ENCODE results near the gene LMF1.

The LMF1 gene

DNA sequence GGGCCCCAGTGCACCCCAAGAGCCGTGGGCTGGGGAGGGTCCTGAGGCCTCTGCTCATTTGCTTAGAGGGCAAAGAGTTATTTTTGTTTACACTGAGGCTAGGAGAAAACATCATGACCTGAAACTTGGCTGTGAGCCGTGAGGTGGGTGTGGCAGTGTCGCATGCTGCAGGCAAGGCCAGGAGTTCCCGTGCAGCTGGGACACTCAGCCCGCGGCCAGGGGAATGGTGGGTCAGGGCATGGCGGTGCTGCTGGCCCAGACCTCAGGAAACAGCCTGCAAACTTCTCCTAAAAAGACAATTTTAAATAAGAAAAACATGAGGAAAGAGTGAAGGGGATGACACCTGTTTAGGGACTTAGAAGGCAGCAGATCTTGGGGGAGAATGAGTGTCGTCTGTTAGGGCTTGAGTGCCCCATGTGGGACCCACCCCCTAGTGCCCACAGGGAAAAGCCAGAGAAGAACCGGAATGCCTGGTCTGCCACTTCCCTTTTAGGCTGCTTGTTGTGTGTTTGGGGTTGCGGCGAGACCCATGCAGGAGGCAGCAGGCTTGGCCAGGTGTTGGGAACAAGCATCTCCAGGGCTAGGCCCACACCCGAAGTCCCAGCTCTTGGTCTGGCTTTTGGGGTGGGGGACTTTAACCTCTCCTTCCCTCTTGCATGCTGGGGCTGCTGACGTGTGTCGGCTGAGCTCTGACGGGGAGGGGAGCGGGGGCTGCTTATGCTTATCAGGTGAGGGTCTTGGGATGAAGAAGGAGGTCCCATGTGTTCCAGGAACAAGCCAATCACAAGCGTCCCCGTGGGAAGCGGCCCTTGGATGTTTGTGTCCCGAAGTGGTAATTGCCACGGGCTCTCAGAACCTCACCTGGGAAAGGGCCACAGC lies 89.3 kb downstream of the LMF1 start:
- H3K4me3 ChIP-seq (replicated peaks; ENCODE audit: low read depth, low read length), result no peak overlapping the region
- no peak for DNase-seq (ENCODE audit: extremely low read depth, low read depth)
- TF ChIP-seq CTCF (IDR thresholded peaks at IDR 0.05; ENCODE audit: low read depth, low read length, missing control alignments), result no peak

DNA sequence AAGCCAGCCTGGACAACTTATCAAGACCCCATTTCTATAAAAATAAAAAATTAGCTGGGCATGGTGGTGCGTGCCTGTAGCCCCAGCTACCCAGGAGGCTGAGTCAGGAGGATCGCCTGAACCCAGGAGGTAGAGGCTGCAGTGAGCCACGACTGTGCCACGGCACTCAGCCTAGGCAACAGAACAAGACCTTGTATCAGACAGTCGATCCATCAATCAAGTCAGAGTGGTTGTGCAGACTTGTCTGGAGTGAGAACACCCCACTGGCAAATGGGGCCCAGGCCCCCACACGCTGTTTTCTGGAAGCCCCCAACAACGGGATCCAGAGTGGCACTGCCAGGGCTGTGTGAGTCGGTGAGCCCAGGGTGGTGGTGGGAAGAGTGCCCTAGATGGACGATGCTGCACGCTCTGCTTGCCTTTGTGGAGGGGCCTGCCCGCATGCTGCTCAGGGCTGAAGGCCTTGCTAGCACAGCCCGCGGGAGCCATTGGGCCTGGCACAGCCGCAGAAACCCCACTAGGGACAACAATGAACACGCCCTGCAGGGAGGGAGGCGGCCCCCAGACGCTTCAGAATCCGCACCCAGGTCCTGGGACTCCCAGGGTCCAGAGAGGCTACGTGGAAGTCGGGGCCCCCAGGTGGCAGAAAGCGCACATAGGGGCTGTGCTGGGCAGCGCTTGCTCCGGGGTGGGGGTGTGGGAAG lies 90.2 kb downstream of the LMF1 start:
- no peak for DNase-seq (ENCODE audit: extremely low read depth, low read depth)
- no peak overlapping the region for H3K4me3 ChIP-seq (replicated peaks; ENCODE audit: low read depth, low read length)
- TF ChIP-seq CTCF (IDR thresholded peaks at IDR 0.05; ENCODE audit: low read depth, low read length, missing control alignments), result no peak

- H3K4me3 ChIP-seq (replicated peaks; ENCODE audit: low read depth, low read length), result no peak overlapping the region
- TF ChIP-seq CTCF (IDR thresholded peaks at IDR 0.05; ENCODE audit: low read depth, low read length, missing control alignments), result no peak
- no peak for DNase-seq (ENCODE audit: extremely low read depth, low read depth)
Measured at GRCh38 chr16:879986-880385, 90.8 kb downstream of the LMF1 start.

- DNase-seq (ENCODE audit: extremely low read depth, low read depth), result no peak
- no peak for TF ChIP-seq CTCF (IDR thresholded peaks at IDR 0.05; ENCODE audit: low read depth, low read length, missing control alignments)
Measured at GRCh38 chr16:879461-879861, 91.3 kb downstream of the LMF1 start.

DNA sequence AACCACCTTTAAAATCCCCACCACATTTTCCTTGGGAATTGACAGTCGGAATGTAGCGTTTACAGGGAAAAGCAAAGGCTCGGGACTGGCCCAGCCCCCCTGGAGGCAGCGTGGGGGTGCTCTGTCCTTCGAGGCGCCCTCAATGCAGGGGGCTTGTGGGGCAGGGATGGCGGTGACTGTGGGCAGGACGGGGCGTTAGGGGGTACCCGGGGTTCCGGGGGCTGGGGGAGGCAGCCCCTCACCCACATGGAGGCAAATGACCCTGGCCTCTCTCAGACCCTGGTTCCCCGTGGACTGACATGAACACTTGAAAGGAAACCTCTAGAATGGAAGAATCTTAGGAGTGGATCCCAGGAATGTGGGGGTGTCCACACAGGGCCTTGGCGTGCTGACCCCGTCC lies 91.9 kb downstream of the LMF1 start:
- no peak overlapping the region for H3K4me3 ChIP-seq (replicated peaks; ENCODE audit: low read depth, low read length)
- TF ChIP-seq CTCF (IDR thresholded peaks at IDR 0.05; ENCODE audit: low read depth, low read length, missing control alignments), result no peak
- no peak for DNase-seq (ENCODE audit: extremely low read depth, low read depth)

More at GRCh38 chr16:879461-879861, 91.3 kb downstream of the LMF1 start:
- H3K4me3 ChIP-seq (replicated peaks; ENCODE audit: low read depth, low read length), result no peak overlapping the region

DNA sequence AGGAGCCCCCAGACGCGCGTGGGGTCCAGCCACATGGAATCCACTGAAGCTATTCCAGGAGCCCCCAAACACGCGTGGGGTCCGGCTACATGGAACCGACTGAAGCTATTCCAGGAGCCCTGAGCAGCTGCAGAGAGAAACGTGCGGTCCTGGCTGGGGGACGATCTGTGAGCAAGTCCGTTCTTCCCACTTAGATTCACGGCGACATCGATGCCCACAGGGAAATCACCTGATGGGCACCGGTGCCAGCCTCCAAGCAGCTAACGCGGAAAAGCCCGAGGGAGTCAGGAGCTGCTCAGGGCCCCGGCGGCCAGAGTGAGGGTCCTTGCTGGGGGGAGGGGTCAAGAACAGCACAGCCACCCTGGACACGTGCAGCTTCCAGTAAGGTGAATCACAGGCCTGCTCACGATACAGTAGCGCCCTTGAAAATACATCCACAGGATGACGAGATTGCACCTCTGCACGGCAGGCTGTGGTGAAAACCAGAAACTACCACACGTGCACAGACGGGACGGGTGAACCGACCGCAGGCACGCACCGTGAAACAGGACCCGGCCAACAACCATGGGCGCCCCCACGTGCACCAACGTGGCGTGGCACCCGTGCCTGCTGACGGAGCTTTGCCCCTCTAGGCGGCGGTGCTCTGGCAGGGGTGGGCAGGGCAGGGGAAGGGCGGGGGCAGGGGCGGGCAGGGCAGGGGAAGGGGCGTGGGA lies 92.6 kb downstream of the LMF1 start:
- no peak for TF ChIP-seq CTCF (IDR thresholded peaks at IDR 0.05; ENCODE audit: low read depth, low read length, missing control alignments)
- H3K4me3 ChIP-seq (replicated peaks; ENCODE audit: low read depth, low read length), result no peak overlapping the region

More for the DNA sequence above, 92.6 kb downstream of the LMF1 start:
- no peak for DNase-seq (ENCODE audit: extremely low read depth, low read depth)

Measured in HFF-Myc (cell line).